Prostate gland (tissue), 2 donors: ENCODE measurements around the gene TMTC3.

Experiments used
- CTCF ChIP-seq, 4 experiments: fragments of 200-600 bp in 2 of 4; fragments of 450-650 bp in 2 of 4; sonication (generic) in 2 of 4; IDR thresholded peaks; 1 replicate in 3 of 4; 2 replicates in 1 of 4; pipeline ENCODE4 v1.5.1; 2016 to 2019; ENCODE audit warnings: antibody characterized with exemption in 4 of 4, mild to moderate bottlenecking in 2 of 4, moderate library complexity in 2 of 4
- POLR2A ChIP-seq: fragments of 450-650 bp; IDR thresholded peaks from one replicate; pipeline ENCODE4 v1.6.1; 2016; ENCODE audit warnings: antibody characterized with exemption, mild to moderate bottlenecking
- POLR2AphosphoS5 ChIP-seq: sonication (generic); formaldehyde crosslinking; IDR thresholded peaks from one replicate; pipeline ENCODE4 v1.6.1; 2017; ENCODE audit warnings: antibody characterized with exemption

GRCh38 chr12:88237954-88238353 is 95.8 kb downstream of the TMTC3 start:
- no peak for TF ChIP-seq CTCF (IDR thresholded peaks at IDR 0.05)
- TF ChIP-seq POLR2AphosphoS5 = no peak
- no peak for TF ChIP-seq POLR2A
